Stimulated activated CD4-positive, alpha-beta T cell treated with anti-CD3 and anti-CD28 coated beads, TNF-alpha, amount 100 ng/mL, for 24 hours (primary cell): ENCODE measurements around the gene CDC42EP2.

Experiments
- DNase-seq, 3 experiments: peaks; one replicate each; pipeline ENCODE4 v3.0.0-alpha.2; 2020; ENCODE audit warnings: low read depth in 3 of 3

CDC42EP2 gene

GRCh38 chr11:65314501-65315203 is at the start of gene CDC42EP2:
TSS of gene CDC42EP2 (plus strand) at chr11:65314866. CDS start at chr11:65320899, 6,033 bp downstream.
- DNase-seq = peak; percentile 53 to 78 (median 63)

GRCh38 chr11:65266210-65266609 is 48.5 kb upstream of the CDC42EP2 start:
- no peak for DNase-seq

- no peak for DNase-seq
These were observed 39.7 kb upstream of the CDC42EP2 start for GRCh38 chr11:65274735-65275682.

GRCh38 chr11:65275906-65276305 is 38.8 kb upstream of the CDC42EP2 start:
- DNase-seq = no peak

GRCh38 chr11:65277631-65278277 is 36.9 kb upstream of the CDC42EP2 start:
- no peak for DNase-seq

- DNase-seq = no peak
These were observed 36.3 kb upstream of the CDC42EP2 start for GRCh38 chr11:65278356-65278755.

DNA sequence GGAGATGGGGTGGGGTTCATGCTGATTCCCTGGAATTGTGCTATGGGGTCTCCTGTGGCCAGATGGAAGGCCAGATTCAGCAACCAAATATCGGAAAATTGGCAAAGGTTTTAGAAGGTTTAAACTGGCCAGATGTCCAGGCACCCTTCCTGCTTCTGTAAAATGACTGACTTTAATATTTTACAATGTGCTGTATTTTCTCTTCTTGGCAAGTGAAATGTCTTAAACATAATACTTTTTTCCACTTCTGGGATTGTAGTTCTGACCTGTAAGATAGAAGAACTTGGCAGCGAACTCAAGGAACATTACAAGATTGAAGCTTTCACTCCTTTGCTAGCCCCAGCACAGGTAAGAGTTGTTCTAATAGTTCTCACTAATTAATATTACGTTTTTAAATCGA is 35.4 kb upstream of the CDC42EP2 start:
- DNase-seq = no peak

GRCh38 chr11:65279741-65280440 is 34.8 kb upstream of the CDC42EP2 start:
- peak; percentile 24 to 58 (median 35) for DNase-seq

- DNase-seq = no peak
These were observed 34.0 kb upstream of the CDC42EP2 start for GRCh38 chr11:65280646-65281045.

- no peak for DNase-seq
These were observed 28.0 kb upstream of the CDC42EP2 start for GRCh38 chr11:65286686-65287085.

DNA sequence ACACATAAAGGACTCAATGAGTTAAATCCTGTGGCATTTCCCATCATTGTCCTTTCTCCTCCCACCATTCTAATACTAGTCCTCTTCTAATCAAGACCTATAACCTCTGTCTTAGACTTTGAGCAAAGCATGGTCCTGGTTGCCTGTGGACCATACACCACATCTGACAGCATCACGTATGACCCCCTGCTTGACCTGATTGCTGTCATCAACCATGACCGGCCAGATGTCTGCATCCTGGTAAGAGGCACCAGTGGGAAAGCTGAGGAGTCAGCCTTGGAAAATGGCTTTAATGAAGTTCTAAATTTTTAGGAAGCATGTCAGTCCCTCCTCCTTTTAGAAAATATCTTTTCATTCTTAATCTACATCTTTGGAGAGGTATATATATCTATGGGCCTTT is 27.1 kb upstream of the CDC42EP2 start:
- no peak for DNase-seq

DNA sequence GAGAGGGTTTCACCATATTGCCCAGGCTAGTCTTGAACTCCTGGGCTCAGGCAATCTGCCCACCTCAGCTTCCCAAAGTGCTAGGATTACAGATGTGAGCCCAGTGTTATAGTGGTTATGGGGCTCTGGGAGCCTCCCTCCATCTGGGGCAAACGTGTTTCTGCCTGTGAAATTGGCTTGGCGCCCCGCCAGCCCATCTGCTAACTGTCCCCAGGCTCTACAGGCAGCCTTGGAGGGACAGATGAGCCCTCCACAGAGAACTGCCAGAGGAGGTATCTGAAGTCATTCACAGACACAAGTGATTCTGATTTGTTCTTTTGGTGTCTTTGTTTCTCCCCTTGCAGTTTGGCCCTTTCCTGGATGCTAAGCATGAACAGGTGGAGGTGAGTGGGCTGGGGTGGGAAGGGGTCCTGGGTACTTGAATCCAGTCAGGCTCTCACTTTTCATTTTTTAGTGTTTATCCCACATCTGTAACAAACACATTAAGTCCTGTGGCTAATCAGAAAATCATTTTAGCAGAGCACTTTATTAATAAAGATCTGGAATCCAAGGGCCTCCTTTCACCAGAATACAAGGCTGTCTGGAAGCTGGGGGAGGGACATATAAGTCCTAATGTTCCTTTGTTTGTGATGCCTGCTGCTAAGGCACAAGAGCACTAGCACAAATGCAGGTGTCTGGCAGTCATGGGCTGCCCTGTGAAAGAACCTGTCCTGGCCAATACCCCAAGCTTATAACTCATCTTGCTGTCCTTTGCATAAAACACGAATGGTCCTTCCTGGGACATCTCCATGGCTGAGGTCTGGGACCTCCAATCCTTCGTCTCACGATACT is 25.7 kb upstream of the CDC42EP2 start:
- no peak for DNase-seq

GRCh38 chr11:65290448-65291165 is 24.1 kb upstream of the CDC42EP2 start:
- no peak for DNase-seq

- no peak for DNase-seq
These were observed 23.1 kb upstream of the CDC42EP2 start for GRCh38 chr11:65291613-65292012.

DNA sequence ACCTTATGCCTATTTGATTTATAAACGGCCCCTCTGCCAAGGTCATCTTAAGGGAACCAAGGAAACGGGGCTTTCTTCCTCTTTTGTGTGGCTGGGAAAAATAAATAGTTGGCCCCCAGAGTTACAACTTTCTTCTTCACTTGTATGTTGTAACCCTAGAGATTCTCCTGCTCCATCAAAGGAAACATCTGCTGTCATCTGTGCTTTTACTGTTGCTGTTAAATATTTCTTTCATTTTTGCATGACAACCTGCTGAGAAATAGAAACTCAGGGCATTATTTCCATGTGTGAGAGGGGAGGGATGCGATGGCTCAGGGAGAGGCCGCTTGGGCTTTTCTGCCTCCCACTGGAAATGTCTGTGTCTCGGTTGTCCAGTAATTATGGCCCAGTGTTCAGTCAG is 21.8 kb upstream of the CDC42EP2 start:
- no peak for DNase-seq

GRCh38 chr11:65293909-65294381 is 20.7 kb upstream of the CDC42EP2 start:
- DNase-seq = no peak

- no peak for DNase-seq
These were observed 19.7 kb upstream of the CDC42EP2 start for GRCh38 chr11:65295001-65295400.

- DNase-seq = no peak
These were observed 18.9 kb upstream of the CDC42EP2 start for GRCh38 chr11:65295571-65296341.

- no peak for DNase-seq
These were observed 17.5 kb upstream of the CDC42EP2 start for GRCh38 chr11:65297026-65297672.
